ENCODE data around the gene SEL1L2.

SEL1L2 gene

GRCh38 chr20:13884803-13885202, 105.6 kb downstream of the SEL1L2 start:
- Histone ChIP-seq H3K9me3 (ENCODE audit: severe bottlenecking) (no peaks in the 10 kb centered on the region), H3K4me3 (ENCODE audit: severe bottlenecking) (no peak overlapping the region), H3K4me1 (ENCODE audit: insufficient read depth, poor library complexity, severe bottlenecking) (no peaks in the 10 kb centered on the region), H3K27ac (ENCODE audit: poor library complexity, severe bottlenecking) (no peak overlapping the region), H3K27me3 (ENCODE audit: insufficient read depth, poor library complexity, severe bottlenecking) (peaks cover 4% of the 10 kb centered on the region), H3K36me3 (ENCODE audit: low read depth) (no peaks in the 10 kb centered on the region)
- DNase-seq (ENCODE audit: low spot score) (no peak), ATAC-seq (ENCODE audit: low read depth) (no peak)
- no peak for TF ChIP-seq CTCF (IDR thresholded peaks at IDR 0.05; ENCODE audit: poor library complexity, severe bottlenecking)

DNA sequence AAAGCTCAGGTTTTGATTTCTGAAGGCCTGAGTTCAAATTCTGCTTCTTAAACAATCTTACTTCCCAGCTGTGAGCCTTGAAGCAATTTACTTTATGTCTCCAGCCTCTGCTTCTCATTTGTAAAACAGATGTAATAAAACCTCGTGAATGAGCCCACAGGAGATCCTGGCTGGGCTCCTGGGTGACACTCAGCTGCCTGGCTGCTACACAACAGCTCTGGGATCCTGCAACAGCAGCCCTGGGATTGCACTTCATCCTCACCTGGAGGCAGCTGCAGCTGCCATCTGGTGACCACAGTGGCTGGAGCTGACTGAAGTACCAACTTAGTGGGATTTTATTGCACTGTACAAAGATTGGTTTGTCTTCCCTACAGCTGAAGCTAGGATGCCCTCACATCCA, 107.0 kb downstream of the SEL1L2 start:
- no peak for TF ChIP-seq CTCF (IDR thresholded peaks at IDR 0.05; ENCODE audit: poor library complexity, severe bottlenecking)
- DNase-seq (ENCODE audit: low spot score) (no peak), ATAC-seq (ENCODE audit: low read depth) (0 out of 3 replicates have a peak, but pooled peaks have one; percentile 25)
- Histone ChIP-seq H3K4me1 (ENCODE audit: insufficient read depth, poor library complexity, severe bottlenecking) (no peaks in the 10 kb centered on the region), H3K4me3 (ENCODE audit: severe bottlenecking) (no peak overlapping the region), H3K27me3 (ENCODE audit: insufficient read depth, poor library complexity, severe bottlenecking) (peaks cover 4% of the 10 kb centered on the region), H3K9me3 (ENCODE audit: severe bottlenecking) (no peaks in the 10 kb centered on the region), H3K27ac (ENCODE audit: poor library complexity, severe bottlenecking) (no peak overlapping the region), H3K36me3 (ENCODE audit: low read depth) (no peaks in the 10 kb centered on the region)

DNA sequence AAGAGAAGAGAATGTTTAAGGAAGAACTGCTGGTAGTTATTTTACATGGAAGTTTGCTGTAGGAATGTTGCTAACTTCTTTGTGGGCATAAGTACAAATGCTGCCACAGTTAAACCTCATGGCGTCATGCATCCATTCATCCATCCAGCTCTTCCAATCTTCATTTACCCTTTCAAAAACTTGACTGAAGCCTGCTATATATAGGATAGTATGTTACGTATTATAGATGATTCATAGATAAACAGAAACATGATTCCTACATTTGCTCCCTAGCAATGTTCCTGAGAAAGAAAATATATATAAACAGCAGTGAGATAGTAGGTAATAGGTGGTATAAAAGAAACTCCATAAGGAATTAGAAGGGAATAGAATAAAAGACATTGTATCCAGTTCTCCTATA, 111.8 kb downstream of the SEL1L2 start:
- no peaks in the 10 kb centered on the region for H3K27me3 ChIP-seq (ENCODE audit: insufficient read depth, poor library complexity, severe bottlenecking)
- TF ChIP-seq CTCF (IDR thresholded peaks at IDR 0.05; ENCODE audit: poor library complexity, severe bottlenecking): no peak
- H3K4me3 ChIP-seq (ENCODE audit: severe bottlenecking): no peak overlapping the region
- H3K36me3 ChIP-seq (ENCODE audit: low read depth): no peaks in the 10 kb centered on the region
- ATAC-seq (ENCODE audit: low read depth) (no peak), DNase-seq (ENCODE audit: low spot score) (no peak)
- no peaks in the 10 kb centered on the region for H3K4me1 ChIP-seq (ENCODE audit: insufficient read depth, poor library complexity, severe bottlenecking)
- H3K9me3 ChIP-seq (ENCODE audit: severe bottlenecking): no peaks in the 10 kb centered on the region
- H3K27ac ChIP-seq (ENCODE audit: poor library complexity, severe bottlenecking): no peak overlapping the region

GRCh38 chr20:13877793-13878192, 112.6 kb downstream of the SEL1L2 start:
- H3K4me3 ChIP-seq (ENCODE audit: severe bottlenecking): no peak overlapping the region
- no peaks in the 10 kb centered on the region for H3K36me3 ChIP-seq (ENCODE audit: low read depth)
- TF ChIP-seq CTCF (IDR thresholded peaks at IDR 0.05; ENCODE audit: poor library complexity, severe bottlenecking): no peak
- DNase-seq (ENCODE audit: low spot score) (no peak), ATAC-seq (ENCODE audit: low read depth) (no peak)
- no peaks in the 10 kb centered on the region for H3K9me3 ChIP-seq (ENCODE audit: severe bottlenecking)
- no peaks in the 10 kb centered on the region for H3K4me1 ChIP-seq (ENCODE audit: insufficient read depth, poor library complexity, severe bottlenecking)
- no peak overlapping the region for H3K27ac ChIP-seq (ENCODE audit: poor library complexity, severe bottlenecking)
- no peaks in the 10 kb centered on the region for H3K27me3 ChIP-seq (ENCODE audit: insufficient read depth, poor library complexity, severe bottlenecking)

DNA sequence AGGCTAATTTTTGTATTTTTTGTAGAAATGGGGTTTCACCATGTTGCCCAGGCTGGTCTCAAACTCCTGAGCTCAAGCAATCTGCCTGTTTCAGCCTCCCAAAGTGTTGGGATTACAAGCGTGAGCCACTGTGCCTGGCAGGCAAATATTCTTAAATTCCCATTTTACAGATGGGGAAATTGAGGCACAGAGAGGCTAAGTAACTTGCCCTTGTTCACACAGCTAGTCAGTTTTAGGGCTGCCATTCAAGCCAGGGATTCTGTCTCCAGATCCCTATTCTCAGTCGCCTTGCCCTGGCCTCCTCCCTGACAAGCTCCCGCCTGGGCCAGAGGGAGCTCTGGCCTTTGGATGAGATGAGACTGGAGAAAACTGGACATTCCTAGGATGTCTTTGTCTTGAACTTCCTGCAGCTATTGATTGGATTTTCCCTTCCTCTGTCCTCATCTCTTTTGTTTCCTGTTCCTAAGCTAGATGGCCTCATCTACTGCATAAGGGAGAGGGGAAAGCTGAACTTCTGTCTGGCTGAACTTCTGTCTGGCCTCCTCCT, 115.1 kb downstream of the SEL1L2 start:
- no peak for ATAC-seq (ENCODE audit: low read depth)
- Histone ChIP-seq H3K27ac (ENCODE audit: poor library complexity, severe bottlenecking) (no peak overlapping the region), H3K4me3 (ENCODE audit: severe bottlenecking) (no peak overlapping the region), H3K36me3 (ENCODE audit: low read depth) (no peaks in the 10 kb centered on the region), H3K4me1 (ENCODE audit: insufficient read depth, poor library complexity, severe bottlenecking) (no peaks in the 10 kb centered on the region), H3K9me3 (ENCODE audit: severe bottlenecking) (no peaks in the 10 kb centered on the region), H3K27me3 (ENCODE audit: insufficient read depth, poor library complexity, severe bottlenecking) (no peaks in the 10 kb centered on the region)
- TF ChIP-seq CTCF (IDR thresholded peaks at IDR 0.05; ENCODE audit: poor library complexity, severe bottlenecking): no peak
- DNase-seq (ENCODE audit: low spot score): no peak

All from RWPE2 (cell line).